Activated T-helper 1 cell treated with anti-CD3 and anti-CD28 coated beads, Interleukin-12 subunit alpha, Interleukin-12 subunit beta, Interleukin-2, Interleukin-4 antibody, amounts not matched to agents 30 ng/mL and 10 ng/mL and 1 ng/mL, durations not matched to agents 14 hours and 24 hours and 36 hours (primary cell): ENCODE measurements around the gene EHD1. TPM values are rescaled to one million over a fixed set of nuclear protein-coding genes. Genes with fewer than 3 reads are reported as not detected.

Source experiments
- DNase-seq: peaks from one replicate; pipeline ENCODE4 v3.0.0; 2021; ENCODE audit warnings: low spot score
- H3K27ac Mint-ChIP-seq: one replicate; pipeline ENCODE4 v1.8.0; 2021; ENCODE audit warnings: mild to moderate bottlenecking, mixed read lengths
- H3K27me3 Mint-ChIP-seq: one replicate; pipeline ENCODE4 v1.8.0; 2022; ENCODE audit warnings: mild to moderate bottlenecking, moderate library complexity, mixed read lengths; ENCODE audit not compliant: insufficient read depth
- H3K36me3 Mint-ChIP-seq: one replicate; pipeline ENCODE4 v1.8.0; 2021; ENCODE audit warnings: low read depth, mixed read lengths
- H3K4me1 Mint-ChIP-seq: one replicate; pipeline ENCODE4 v1.8.0; 2021; ENCODE audit warnings: low read depth, mixed read lengths
- H3K4me3 Mint-ChIP-seq: one replicate; pipeline ENCODE4 v1.8.0; 2021; ENCODE audit warnings: mild to moderate bottlenecking, moderate library complexity, mixed read lengths
- H3K9me3 Mint-ChIP-seq: one replicate; pipeline ENCODE4 v1.8.0; 2021; ENCODE audit warnings: mixed read lengths
- intact Hi-C: fragments of 100-400 bp; cut with micrococcal nuclease; formaldehyde crosslinking; loops from one replicate; pipeline ENCODE4 v1.15.1; 2024
- total RNA-seq: library from RNA; stranded (reverse); gene quantifications from 2 replicates; pipeline ENCODE4 v1.2.3, GENCODE V29; 2022

The EHD1 gene
- total RNA-seq, 1 donor from 2014 or later = 96.9 TPM

DNA sequence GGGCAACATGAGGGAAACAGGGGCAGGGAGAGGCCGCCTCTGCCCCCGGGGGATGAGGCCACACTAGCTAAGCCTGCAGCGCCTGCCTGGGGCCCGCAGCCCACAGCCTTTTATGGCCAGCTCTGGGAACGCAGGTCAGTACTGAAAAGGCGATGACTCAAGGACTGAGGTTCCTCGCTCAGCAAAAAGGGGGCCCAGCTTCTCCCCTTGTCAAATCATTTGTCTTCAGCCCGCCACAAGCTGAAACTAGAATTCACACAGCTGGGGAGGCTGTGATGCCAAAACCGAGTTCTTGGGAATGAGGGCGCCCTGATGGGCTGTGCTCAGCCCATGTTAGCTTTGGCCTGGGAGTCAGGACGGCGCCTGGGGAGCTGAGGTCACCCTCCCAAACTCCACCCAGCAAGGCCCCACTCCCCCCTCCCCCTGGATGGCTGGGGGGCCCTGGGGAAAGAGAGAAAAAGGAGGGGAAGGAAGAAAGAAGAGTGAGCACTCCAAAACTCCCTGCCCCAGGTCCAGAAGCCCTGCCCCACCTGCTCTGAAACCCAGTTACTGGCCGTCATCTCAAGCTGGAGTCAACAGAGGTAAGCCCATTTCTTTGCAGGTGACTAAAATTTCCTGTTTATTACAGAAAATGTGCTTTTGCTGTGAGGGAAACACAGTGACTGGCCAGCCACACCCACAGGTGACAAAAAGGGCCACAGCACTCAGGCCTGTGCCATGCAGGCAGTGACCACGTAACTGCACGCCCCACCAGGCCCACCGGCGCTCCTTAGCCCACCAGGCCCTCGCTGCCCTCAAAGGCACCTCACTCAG, 13.7 kb downstream of the EHD1 start:
- peak overlapping the region; percentile 92 for H3K27ac Mint-ChIP-seq
- peaks cover 33% of the 10 kb centered on the region for H3K36me3 Mint-ChIP-seq
- peaks cover 7% of the 10 kb centered on the region for H3K9me3 Mint-ChIP-seq
- intact Hi-C loops = loop anchor here (1.0 to 2.0 kb wide), 4 partner anchors 8 to 21 kb away; partner anchors contain the start of gene EHD1
- no peaks in the 10 kb centered on the region for H3K27me3 Mint-ChIP-seq
- H3K4me3 Mint-ChIP-seq = peak overlapping the region; percentile 58
- no peak for DNase-seq
- H3K4me1 Mint-ChIP-seq = peaks cover 79% of the 10 kb centered on the region

DNA sequence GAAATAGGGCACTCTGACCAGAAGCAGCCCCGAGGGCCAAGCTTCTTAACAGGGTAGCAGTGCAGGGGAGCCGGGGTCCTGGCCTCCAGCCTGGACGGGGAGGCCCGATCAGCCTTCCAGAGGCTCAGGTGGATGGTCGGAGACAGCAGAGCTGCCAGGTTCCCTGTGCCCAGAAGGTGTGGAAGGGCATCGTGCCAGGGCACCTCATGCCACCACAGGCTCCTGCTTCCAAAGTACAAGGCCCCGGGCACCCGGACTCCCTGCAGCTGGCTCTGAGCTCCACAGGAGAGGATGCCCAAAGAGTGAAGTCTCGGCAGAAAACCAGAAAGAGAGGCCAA, 14.3 kb downstream of the EHD1 start:
- intact Hi-C loops = loop anchor here (1.0 to 2.0 kb wide), 2 partner anchors 13 to 21 kb away; no protein-coding TSS in a partner anchor
- Mint-ChIP-seq H3K4me3 (peak overlapping the region; percentile 58), H3K4me1 (peaks cover 79% of the 10 kb centered on the region), H3K9me3 (peaks cover 7% of the 10 kb centered on the region), H3K27ac (peak overlapping the region; percentile 92), H3K27me3 (no peaks in the 10 kb centered on the region), H3K36me3 (peaks cover 37% of the 10 kb centered on the region)
- no peak for DNase-seq

DNA sequence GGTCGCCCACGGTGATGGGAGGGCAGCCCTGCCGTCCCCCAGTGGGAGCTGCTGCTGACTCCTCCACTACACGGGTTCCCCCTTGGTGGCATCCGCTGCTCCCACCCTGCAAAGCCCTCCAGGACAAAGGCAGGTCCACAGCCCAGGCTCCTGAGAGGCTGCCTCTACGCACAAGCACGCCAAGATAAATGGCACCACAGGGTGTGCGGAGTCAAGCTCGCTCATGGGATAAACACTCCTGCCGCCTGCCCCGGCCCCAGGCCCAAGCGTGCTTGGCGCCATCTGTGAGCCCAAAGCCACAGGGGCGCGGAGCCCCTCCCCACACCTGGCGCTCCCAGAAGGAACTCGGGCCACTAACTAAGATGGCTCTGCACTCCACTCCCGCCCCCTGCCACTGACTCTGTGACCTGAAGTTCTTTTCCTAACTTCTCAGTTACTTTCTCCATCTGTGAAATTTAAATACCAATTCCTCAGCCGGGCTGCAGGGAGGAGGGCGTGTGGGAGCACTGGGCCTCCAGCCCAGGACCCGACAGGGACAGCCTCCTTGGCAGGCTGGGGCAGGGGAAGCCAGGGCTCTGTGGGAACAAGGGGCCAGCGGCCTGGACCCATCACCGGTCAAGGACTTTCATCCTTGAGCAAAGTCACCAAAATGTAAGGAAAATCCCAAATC, 14.9 kb downstream of the EHD1 start:
- H3K27ac Mint-ChIP-seq = peak overlapping the region; percentile 92
- intact Hi-C loops = loop anchor here (1.0 to 2.0 kb wide), 2 partner anchors 13 to 22 kb away; no protein-coding TSS in a partner anchor
- H3K27me3 Mint-ChIP-seq = no peaks in the 10 kb centered on the region
- peaks cover 7% of the 10 kb centered on the region for H3K9me3 Mint-ChIP-seq
- H3K4me3 Mint-ChIP-seq = peak overlapping the region; percentile 68
- no peak for DNase-seq
- peaks cover 35% of the 10 kb centered on the region for H3K36me3 Mint-ChIP-seq
- H3K4me1 Mint-ChIP-seq = peaks cover 79% of the 10 kb centered on the region

DNA sequence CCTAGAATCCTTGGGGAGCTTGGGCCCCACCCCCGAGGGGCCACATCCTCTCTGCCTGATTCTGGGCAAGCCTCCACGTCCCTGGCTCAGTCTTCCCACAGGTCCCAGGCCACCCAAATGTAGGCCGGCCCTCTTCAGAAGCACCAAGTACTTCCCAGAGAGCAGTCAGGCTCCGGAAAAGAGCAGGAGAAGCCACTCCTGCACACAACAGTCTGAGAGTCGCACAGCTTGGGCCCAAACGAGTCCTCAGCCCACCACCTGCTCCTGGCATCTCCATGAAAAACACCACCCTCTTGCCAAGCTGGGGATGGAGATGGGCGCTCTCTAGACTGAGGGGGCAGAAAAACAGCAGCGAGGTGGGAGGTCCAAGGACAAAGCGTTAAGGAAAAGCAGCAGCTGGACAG, 15.4 kb downstream of the EHD1 start:
- DNase-seq = no peak
- H3K27ac Mint-ChIP-seq = peak overlapping the region; percentile 92
- H3K27me3 Mint-ChIP-seq = no peaks in the 10 kb centered on the region
- H3K9me3 Mint-ChIP-seq = peaks cover 7% of the 10 kb centered on the region
- peaks cover 75% of the 10 kb centered on the region for H3K4me1 Mint-ChIP-seq
- peaks cover 30% of the 10 kb centered on the region for H3K36me3 Mint-ChIP-seq
- intact Hi-C loops = no loop called here
- peak overlapping the region; percentile 68 for H3K4me3 Mint-ChIP-seq

DNA sequence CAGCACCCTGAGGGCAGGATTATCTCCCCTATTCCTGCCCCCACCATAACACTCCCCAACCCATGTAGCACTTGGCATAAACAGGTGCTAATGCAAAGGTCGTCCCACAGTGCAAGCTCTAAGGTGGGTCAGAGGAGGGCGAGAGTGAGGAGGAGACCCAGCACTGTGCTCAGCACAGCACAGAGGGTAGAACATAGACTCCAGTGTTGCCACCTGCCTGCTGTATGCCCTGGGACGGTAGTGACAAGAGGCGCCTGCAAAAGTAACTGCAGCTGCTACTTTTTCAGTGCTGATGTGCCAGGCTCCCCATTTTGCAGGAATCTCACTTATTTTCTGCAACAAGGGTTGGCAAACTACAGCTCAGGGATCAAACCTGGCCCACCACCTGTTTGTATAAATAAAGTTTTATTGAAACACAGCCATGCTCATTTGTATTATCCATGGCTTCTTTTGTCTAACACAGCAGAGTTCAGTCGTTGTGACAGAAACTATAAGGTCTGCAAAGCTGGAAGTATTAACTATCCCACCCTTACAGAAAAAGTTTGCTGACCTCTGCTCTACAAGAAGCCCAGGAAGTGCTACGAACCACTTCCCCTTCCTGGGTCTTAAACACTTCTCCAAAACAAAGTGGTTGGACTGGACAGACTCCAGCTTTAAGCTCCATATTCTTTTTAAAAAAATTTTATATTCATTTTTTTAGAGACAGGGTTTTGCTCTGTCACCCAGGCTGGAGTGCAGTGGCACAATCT, 17.0 kb downstream of the EHD1 start:
- Mint-ChIP-seq H3K27me3 (no peaks in the 10 kb centered on the region), H3K4me1 (peaks cover 72% of the 10 kb centered on the region), H3K36me3 (peaks cover 29% of the 10 kb centered on the region), H3K9me3 (peaks cover 7% of the 10 kb centered on the region), H3K27ac (peak overlapping the region; percentile 93), H3K4me3 (peak overlapping the region; percentile 57)
- intact Hi-C loops = no loop called here
- no peak for DNase-seq

DNA sequence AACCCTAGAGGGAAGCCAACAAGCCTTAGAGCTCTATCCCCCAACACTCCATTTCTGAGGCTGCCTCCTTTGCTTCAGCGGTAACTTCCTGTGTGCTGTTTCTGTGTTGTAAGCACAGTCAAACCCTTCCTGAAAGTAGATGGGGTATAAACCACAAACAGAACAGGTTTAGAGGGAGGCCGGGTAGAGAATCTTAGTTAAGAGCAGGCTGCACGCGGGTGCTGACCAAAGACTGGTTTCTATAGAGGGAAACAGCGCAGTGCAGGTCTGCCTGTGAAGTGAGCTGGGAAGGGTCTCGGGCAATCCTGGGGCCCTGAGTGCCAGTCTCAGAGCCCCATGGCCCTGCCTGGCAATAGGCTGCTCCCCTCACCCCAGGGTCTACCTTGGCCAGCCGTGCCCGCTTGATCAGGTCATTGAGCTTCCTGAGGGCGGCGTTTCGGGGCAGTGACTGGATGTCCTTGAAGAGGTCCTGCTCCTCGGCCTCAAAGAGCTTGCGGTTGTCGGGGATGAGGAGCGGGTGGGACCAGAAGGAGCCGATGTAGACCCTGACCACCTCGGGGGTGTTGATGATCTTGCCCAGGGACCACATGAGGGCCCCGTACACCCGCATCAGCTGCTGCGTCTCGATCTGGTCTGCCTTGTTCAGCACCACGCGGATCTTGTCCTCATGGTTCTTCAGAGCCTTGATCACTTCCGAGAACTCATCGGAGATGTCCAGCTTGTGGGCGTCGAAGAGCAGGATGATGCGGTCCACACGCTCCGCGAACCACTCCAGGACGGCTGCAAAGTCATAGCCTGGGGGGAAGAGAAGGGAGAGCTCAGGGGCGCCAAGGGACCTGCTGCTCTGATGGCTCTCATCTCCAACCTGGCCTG, 18.6 kb downstream of the EHD1 start:
- no peaks in the 10 kb centered on the region for H3K9me3 Mint-ChIP-seq
- peaks cover 31% of the 10 kb centered on the region for H3K36me3 Mint-ChIP-seq

DNA sequence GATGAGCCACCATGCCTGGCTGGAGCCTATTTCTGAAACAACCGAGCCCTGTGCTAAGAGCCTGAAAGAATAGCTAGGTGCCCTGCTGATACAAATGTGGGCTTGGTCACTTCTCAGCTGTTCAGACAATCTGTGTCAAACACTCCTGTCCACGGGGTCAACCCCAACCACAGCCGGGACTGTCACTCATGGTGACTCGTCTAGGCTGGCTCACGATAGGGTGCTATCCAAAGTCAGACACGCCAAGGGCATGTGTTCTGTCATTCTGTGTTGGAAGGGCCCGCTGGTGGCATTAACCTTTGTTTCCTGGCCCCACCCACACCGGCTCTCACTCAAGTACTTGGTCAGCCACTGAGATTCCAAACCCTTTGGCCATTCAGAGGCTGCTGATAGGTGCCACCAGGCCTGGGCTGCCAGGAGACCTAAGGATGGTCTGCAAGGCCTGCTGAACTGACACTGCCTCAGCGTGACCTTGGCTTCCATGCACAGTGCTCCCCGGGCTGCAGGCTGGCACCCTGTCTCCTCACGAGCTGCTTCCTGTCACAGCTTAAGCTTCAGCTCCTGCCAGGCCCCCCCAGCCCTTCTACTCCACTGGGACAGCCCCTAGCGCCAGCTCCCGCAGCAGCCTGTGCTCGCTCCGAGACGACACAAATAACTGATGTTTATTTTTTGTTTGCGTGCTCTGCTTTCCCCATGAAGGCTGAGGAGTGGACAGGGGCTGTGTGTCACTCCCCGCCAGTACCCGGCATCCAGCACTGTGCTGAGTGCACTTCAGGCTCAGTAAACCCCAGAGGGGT, 19.8 kb downstream of the EHD1 start:
- Mint-ChIP-seq H3K9me3 (no peaks in the 10 kb centered on the region), H3K4me3 (peak overlapping the region; percentile 77), H3K4me1 (peaks cover 72% of the 10 kb centered on the region), H3K27me3 (no peaks in the 10 kb centered on the region), H3K36me3 (peaks cover 38% of the 10 kb centered on the region), H3K27ac (peak overlapping the region; percentile 93)
- peak; percentile 51 for DNase-seq
- intact Hi-C loops = loop anchor here (1.0 to 2.0 kb wide), 7 partner anchors 7 to 80 kb away; partner anchors contain the start of genes ATG2A, CDC42BPG, EHD1 and MEN1

More for the DNA sequence above, 18.6 kb downstream of the EHD1 start:
- peak; percentile 73 for DNase-seq
- peaks cover 75% of the 10 kb centered on the region for H3K4me1 Mint-ChIP-seq
- H3K27ac Mint-ChIP-seq = peak overlapping the region; percentile 93
- H3K27me3 Mint-ChIP-seq = no peaks in the 10 kb centered on the region
- peak overlapping the region; percentile 77 for H3K4me3 Mint-ChIP-seq
- intact Hi-C loops = loop anchor here (1.0 to 2.0 kb wide), 7 partner anchors 8 to 81 kb away; partner anchors contain the start of genes ATG2A, CDC42BPG, EHD1 and MEN1

DNA sequence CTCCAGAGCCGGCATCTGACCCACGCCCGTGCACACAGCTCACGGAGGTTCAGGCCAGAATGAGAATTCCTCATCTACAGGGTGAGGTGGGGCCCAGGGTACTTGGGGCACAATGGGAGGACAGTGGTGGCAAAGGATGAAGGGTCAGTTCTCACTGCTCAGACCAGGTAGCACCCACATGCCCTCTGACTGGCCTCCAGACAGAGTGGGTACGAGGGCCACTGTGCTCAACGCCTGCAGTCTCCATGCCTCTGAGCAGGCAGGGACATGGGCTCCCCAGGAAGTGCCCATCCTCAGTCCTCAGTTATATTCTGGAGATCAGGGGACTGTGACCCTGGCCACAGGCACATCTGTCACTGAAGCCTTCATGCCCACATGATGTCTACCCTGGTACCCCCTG, 20.9 kb downstream of the EHD1 start:
- peak overlapping the region; percentile 49 for H3K4me3 Mint-ChIP-seq
- peaks cover 76% of the 10 kb centered on the region for H3K4me1 Mint-ChIP-seq
- intact Hi-C loops = no loop called here
- H3K9me3 Mint-ChIP-seq = no peaks in the 10 kb centered on the region
- H3K27me3 Mint-ChIP-seq = no peaks in the 10 kb centered on the region
- H3K27ac Mint-ChIP-seq = peak overlapping the region; percentile 40
- H3K36me3 Mint-ChIP-seq = peaks cover 44% of the 10 kb centered on the region
- DNase-seq = no peak

DNA sequence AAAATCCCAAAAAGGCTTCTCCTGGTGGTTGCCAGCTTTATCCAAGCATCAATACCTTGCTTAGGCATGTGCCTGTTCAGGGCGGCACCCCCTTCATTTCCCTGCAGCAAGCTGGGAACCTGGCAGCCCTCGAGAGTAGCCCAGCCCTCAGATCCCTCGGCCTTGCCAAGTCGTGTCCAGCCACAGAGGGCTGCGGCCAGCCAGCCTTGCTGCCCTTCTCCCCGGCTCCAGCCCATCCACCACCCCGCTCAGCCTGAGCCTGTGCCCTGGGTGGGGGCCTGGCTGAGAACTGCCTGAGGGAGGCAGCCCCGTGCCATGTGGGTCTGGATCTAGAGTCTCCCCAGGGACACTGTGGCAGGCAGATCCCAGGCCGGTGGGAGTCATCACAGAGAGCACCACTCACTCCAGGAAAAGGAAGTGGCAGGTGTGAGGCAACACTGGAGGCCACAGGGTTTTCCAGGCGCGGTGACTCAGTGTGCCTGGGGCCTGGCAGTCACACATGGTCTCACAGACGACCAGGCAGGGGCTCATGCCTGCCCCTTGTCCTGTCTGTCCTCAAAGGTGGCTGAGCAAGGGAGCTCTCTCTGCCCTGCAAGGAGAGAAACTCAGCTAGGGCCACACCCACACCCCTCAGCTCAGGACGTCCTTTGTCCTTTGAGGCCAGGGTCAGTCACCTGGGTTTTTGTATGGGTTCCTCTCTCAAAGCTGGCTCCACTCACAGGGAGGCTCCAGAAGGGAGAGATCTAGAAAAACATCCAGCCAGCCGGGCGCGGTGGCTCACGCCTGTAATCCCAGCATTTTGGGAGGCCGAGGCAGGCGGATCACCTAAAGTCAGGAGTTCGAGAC, 21.8 kb downstream of the EHD1 start:
- H3K27me3 Mint-ChIP-seq = no peaks in the 10 kb centered on the region
- peak overlapping the region; percentile 59 for H3K27ac Mint-ChIP-seq
- DNase-seq = peak; percentile 35
- intact Hi-C loops = loop anchor here (1.0 kb wide), 1 partner anchor 9 kb away; no protein-coding TSS in a partner anchor
- H3K4me1 Mint-ChIP-seq = peaks cover 78% of the 10 kb centered on the region
- H3K36me3 Mint-ChIP-seq = peaks cover 41% of the 10 kb centered on the region
- H3K9me3 Mint-ChIP-seq = no peaks in the 10 kb centered on the region
- H3K4me3 Mint-ChIP-seq = peak overlapping the region; percentile 52

DNA sequence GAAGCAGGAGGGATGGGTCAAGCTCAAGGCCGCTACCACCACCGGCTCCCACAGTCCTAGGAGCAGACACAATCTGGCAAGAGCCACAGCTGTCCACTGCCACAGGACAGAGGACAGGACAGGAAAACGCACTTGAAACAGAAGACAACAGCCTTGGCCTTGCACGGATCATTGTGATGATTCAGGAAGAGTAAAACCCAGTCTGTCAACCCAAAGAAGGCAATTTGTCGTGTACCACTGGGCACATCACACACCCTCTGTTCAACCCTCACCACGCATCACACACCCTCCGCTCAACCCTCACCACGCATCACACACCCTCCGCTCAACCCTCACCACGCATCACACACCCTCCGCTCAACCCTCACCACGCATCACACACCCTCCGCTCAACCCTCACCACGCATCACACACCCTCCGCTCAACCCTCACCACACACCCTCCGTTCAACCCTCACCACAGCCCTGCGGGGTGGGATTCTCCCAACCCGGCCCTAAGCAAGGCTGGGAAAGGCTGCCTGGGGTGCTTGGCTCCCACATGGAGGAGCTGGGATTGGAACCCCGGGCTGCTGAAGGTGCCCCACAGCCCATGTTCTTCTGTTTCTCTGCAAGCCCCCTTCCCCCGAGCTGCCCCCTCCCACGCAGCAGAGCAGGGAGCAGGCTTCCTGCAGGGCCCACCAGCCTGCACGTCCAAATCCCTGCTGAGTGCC, 22.7 kb downstream of the EHD1 start:
- Mint-ChIP-seq H3K9me3 (no peaks in the 10 kb centered on the region), H3K27ac (peak overlapping the region; percentile 66), H3K4me3 (peak overlapping the region; percentile 29), H3K36me3 (peaks cover 38% of the 10 kb centered on the region), H3K27me3 (no peaks in the 10 kb centered on the region), H3K4me1 (peaks cover 77% of the 10 kb centered on the region)
- intact Hi-C loops = loop anchor here (1.0 kb wide), 1 partner anchor 10 kb away; no protein-coding TSS in a partner anchor
- DNase-seq = no peak
